Lower leg skin (tissue), 3 donors: ENCODE data around the gene OAS1.

Experiments
- POLR2A ChIP-seq, 2 donors: fragments of 450-650 bp; IDR thresholded peaks; one replicate each; pipeline ENCODE4 v1.6.1; 2016 to 2017; ENCODE audit warnings: antibody characterized with exemption in 2 of 2, mild to moderate bottlenecking in 1 of 2, moderate library complexity in 1 of 2
- TF ChIP-seq, protein P1 (sequence below), 3 donors: fragments of 450-650 bp; IDR thresholded peaks; one replicate each; pipeline ENCODE4 v1.5.1; 2016; ENCODE audit warnings: antibody characterized with exemption in 3 of 3, mild to moderate bottlenecking in 3 of 3, moderate library complexity in 2 of 3

DNA sequence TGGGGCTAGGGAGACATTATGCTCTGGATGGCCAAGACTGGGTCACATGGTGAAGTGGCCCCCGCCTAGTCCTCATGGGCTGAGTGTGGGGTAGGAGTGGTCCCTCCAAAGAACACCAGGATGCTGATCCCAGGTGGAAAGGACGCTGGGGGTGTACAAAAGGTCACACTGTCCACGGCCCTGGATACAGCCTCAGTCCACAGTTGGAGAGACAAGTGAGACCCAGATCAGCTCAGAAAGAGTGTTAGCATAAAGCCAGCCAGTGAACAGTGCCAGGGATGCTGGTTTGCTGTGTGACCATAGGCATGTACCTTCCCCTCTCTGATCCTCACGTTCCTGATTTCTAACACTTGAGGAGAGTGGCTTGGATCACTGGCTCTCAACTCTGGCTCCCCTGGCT is 58.2 kb downstream of the OAS1 start:
- TF ChIP-seq, protein P1, sequence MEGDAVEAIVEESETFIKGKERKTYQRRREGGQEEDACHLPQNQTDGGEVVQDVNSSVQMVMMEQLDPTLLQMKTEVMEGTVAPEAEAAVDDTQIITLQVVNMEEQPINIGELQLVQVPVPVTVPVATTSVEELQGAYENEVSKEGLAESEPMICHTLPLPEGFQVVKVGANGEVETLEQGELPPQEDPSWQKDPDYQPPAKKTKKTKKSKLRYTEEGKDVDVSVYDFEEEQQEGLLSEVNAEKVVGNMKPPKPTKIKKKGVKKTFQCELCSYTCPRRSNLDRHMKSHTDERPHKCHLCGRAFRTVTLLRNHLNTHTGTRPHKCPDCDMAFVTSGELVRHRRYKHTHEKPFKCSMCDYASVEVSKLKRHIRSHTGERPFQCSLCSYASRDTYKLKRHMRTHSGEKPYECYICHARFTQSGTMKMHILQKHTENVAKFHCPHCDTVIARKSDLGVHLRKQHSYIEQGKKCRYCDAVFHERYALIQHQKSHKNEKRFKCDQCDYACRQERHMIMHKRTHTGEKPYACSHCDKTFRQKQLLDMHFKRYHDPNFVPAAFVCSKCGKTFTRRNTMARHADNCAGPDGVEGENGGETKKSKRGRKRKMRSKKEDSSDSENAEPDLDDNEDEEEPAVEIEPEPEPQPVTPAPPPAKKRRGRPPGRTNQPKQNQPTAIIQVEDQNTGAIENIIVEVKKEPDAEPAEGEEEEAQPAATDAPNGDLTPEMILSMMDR (IDR thresholded peaks at IDR 0.05) = no peak
- TF ChIP-seq POLR2A (IDR thresholded peaks at IDR 0.05) = no peak
